ACC112 (cell line): ENCODE data around the gene DSP.
A peak's percentile ranks its signal among the peaks of the same experiment; 100 is the strongest.

ENCODE experiments used
- H2AFZ ChIP-seq: fragments of 200-600 bp; sonication (generic); one replicate; pipeline ENCODE4 v1.6.0; 2017; ENCODE audit warnings: antibody characterized with exemption, low read length; ENCODE audit not compliant: unreplicated experiment
- H3K27ac ChIP-seq: fragments of 200-600 bp; sonication (generic); 2 replicates; pipeline ENCODE4 v1.5.1; 2014; ENCODE audit warnings: low read depth, mild to moderate bottlenecking, antibody characterized with exemption, low read length, moderate library complexity
- H3K27me3 ChIP-seq: fragments of 200-600 bp; sonication (generic); 2 replicates; pipeline ENCODE4 v1.6.1; 2014; ENCODE audit warnings: mild to moderate bottlenecking, antibody characterized with exemption, low read length, moderate library complexity, mixed read lengths; ENCODE audit not compliant: insufficient read depth
- H3K36me3 ChIP-seq: fragments of 200-600 bp; sonication (generic); 2 replicates; pipeline ENCODE4 v1.6.1; 2016; ENCODE audit warnings: mild to moderate bottlenecking, antibody characterized with exemption, low read length, moderate library complexity, mixed read lengths; ENCODE audit not compliant: insufficient read depth
- H3K4me1 ChIP-seq: fragments of 200-600 bp; sonication (generic); one replicate; pipeline ENCODE4 v1.6.1; 2016; ENCODE audit warnings: low read length, mixed read lengths; ENCODE audit not compliant: insufficient read depth, unreplicated experiment, control insufficient read depth
- H3K4me3 ChIP-seq: fragments of 200-600 bp; sonication (generic); 2 replicates; pipeline ENCODE4 v1.5.1; 2014; ENCODE audit warnings: mild to moderate bottlenecking, low read depth, low read length
- H3K79me2 ChIP-seq: fragments of 200-600 bp; sonication (generic); one replicate; pipeline ENCODE4 v1.6.0; 2016; ENCODE audit warnings: low read length; ENCODE audit not compliant: control insufficient read depth, unreplicated experiment, insufficient read depth

Gene DSP

DNA sequence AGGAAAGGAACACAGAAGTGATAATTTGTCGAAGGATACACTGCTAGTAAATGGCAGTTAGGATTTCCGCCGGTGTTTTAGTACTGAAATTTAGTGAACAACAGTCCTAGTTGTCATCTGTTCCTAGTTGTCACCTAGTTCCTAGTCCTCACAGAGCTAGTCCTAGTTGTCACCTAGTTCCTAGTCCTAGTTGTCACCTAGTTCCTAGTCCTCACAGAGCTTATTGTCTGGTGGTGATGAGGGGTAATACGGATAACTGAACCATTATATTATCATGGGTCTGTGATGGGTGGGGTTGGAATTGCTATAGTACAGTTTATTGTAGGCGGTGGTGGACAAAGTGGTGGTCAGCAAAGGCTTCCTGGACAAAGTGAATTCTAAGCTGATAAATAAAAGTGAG, 50.3 kb downstream of the DSP start:
- H3K36me3 ChIP-seq, result peaks cover 20% of the 10 kb centered on the region
- H2AFZ ChIP-seq, result no peak overlapping the region
- peaks cover 33% of the 10 kb centered on the region for H3K79me2 ChIP-seq
- H3K4me3 ChIP-seq, result peak overlapping the region; percentile 80
- H3K27ac ChIP-seq, result no peak overlapping the region
- no peaks in the 10 kb centered on the region for H3K27me3 ChIP-seq
- H3K4me1 ChIP-seq, result peaks cover 16% of the 10 kb centered on the region

DNA sequence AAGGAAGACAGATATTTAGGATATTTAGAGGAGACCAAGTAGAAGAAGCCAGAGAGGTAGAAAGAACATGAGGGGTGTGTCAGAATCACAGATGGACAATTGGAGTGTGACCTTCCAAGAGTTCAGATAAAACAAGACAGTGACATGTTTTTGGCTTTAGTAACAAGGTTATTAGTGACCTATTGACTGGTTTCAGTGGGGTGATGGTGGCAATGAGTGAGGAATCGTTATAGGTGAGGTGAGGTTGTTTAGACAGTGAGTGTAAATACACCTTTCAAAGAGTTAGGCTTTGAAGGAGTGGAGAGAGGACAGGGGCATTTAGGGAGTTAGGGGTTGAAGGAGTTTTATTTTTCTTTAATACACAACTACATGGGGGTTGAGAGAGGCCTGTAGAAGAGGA, 51.8 kb downstream of the DSP start:
- Histone ChIP-seq H3K79me2 (peaks cover 33% of the 10 kb centered on the region), H3K36me3 (peaks cover 20% of the 10 kb centered on the region), H2AFZ (no peak overlapping the region), H3K4me1 (peaks cover 16% of the 10 kb centered on the region), H3K4me3 (no peak overlapping the region), H3K27me3 (no peaks in the 10 kb centered on the region), H3K27ac (no peak overlapping the region)

DNA sequence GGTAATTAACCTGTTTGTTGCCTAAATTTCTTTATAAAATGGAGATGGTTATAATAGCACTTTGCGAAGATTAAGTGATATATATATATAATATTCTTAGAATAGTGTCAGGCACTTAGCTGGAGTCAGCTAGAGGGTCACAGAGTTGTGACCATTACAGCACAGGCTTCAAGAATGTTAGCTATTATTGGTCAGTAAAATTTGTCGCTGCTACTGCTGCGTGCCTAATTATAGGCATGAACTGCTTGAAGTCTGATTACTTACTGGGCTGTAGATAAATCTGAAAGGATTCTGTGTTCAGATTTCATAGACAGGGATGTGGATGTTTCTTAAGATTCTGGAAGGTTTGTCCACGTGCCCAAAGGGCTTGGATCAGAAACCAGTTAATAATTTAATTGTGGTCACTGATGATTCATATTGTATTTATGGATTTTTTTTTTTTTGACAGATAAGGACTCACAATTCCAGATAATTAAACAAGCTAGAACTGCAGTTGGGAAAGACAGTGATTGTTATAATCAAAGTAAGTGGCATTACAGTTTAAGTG, 53.2 kb downstream of the DSP start:
- Histone ChIP-seq H3K4me3 (no peak overlapping the region), H2AFZ (no peak overlapping the region), H3K36me3 (peaks cover 24% of the 10 kb centered on the region), H3K27ac (no peak overlapping the region), H3K79me2 (peaks cover 33% of the 10 kb centered on the region), H3K27me3 (no peaks in the 10 kb centered on the region), H3K4me1 (peaks cover 10% of the 10 kb centered on the region)

DNA sequence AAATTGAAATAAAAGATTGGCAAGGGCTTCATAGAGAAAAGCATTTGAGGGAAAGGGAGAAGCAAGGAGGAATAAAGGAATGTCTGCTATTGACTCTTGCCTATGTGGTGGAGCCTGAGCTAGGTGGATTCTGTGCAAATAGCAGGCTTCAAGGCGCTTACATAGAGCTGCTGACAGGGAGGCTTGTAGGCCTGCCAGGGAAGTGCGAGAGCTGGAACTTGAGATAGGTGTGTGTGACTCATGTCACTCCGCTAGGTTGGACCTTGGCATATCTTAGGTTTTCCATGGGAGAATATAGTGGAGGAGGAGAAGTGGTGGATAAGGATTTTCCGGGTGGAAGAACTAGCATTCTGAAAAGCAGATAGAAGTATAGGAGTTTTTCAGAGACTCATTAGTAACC, 62.5 kb downstream of the DSP start:
- no peak overlapping the region for H2AFZ ChIP-seq
- H3K79me2 ChIP-seq, result no peaks in the 10 kb centered on the region
- no peak overlapping the region for H3K27ac ChIP-seq
- no peaks in the 10 kb centered on the region for H3K4me1 ChIP-seq
- H3K36me3 ChIP-seq, result peaks cover 66% of the 10 kb centered on the region
- H3K4me3 ChIP-seq, result no peak overlapping the region
- no peaks in the 10 kb centered on the region for H3K27me3 ChIP-seq

DNA sequence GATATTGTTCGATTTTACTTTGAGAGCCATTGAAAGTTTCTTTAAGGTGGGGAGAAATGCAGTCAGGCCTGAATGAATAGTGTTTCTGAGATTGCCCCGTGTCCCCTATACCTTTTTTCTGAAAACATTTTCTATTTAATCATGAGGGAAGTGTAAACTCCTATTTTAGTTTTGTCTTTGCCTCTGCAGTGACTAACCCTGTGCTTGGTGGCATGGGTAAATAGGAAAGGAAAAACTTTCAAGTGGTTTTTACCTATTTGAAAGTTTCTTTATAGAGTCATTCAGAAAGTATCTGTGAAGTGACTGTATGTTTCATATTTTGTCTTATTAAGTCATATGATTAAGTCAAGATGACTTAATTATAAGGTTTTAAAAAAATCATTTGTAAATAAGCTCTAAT, 63.0 kb downstream of the DSP start:
- H3K36me3 ChIP-seq, result peaks cover 62% of the 10 kb centered on the region
- no peaks in the 10 kb centered on the region for H3K4me1 ChIP-seq
- H2AFZ ChIP-seq, result no peak overlapping the region
- no peak overlapping the region for H3K4me3 ChIP-seq
- H3K27me3 ChIP-seq, result no peaks in the 10 kb centered on the region
- H3K27ac ChIP-seq, result no peak overlapping the region
- H3K79me2 ChIP-seq, result no peaks in the 10 kb centered on the region

DNA sequence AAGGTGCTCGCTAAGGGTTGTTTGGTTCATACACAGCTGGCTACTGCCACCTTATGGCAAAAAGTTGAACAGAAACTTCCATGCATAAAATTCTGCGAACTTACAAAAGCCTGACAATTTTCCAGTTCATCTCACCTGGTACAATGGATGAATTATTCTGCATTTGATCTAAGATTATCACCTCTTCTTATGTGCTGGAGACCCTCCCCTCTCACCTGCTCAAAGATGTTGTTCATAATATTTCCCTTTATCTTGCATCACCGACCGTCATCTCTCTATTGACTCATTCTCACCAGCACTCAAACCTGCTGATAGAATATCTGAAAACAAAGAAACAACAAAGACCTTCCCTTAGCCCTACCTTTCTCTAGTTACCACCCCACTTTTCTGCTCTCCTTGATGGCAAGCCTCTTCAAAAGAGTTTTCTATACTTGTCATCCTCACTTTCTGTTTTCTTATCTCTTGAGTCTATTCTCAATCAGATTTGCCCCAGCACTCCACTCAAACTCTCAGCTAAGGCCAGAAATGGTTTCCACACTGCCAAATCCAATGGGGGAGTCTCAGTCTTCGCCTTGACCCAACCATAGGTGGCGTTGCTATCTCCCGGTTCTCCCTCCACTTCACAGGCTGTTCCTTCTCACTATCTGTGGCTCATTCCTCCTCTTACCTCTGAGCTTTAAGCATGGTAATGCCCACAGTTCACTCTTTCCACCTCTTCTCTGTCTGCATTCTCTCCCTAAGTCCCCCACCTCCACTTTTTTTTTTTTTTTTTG, 74.3 kb downstream of the DSP start:
- no peak overlapping the region for H2AFZ ChIP-seq
- H3K27ac ChIP-seq, result no peak overlapping the region
- no peaks in the 10 kb centered on the region for H3K79me2 ChIP-seq
- no peaks in the 10 kb centered on the region for H3K27me3 ChIP-seq
- peak overlapping the region; percentile 2; the same call in 1 of the 2 replicates for H3K4me3 ChIP-seq
- no peaks in the 10 kb centered on the region for H3K36me3 ChIP-seq
- peaks cover 14% of the 10 kb centered on the region for H3K4me1 ChIP-seq

DNA sequence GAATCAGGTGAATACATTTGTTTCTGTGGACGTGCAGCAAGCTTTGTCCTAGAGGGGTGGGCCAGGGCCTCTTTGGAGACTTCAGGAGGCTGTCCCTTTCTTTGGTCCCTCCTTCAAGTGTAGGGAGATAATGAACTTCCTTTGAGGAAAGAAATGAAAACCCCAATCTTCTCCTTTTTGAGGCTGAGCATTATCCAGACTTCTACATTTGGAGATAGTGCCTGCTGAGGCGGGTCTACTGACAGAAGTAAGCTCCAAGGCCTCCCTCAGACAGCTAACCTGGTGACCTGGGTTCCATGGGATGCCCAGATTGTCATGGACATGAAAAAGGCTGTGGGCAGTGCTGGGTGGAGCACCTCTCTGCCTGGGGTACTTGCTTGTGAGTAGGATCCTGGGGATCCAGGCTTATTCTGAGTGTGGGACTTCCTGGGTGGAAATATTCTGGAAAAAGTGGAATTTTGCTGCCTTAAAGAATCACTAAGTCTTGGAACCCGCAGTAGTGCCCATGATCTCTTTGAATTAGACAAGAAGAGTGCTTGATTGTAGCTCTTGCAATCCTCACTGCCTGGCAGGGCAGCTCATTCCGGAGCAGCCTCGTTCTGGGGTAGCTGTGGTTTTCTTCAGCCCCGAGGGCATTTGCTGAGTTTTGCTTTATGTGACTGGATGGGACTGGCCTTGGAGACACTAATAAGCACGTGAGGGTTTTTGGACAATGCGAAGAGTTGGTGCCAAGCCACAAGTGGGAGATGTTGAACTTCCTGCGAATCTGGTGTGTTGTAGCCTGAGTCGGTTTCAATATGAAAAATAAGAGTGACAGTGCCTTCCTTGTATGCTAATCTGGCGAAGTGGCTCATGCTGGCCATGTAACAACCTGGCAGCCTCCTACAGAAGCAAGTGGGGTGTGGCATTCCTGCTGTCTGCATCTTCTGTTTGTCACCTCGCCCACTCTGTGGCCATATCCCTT, 76.6 kb downstream of the DSP start:
- Histone ChIP-seq H3K36me3 (no peaks in the 10 kb centered on the region), H3K27me3 (no peaks in the 10 kb centered on the region), H3K4me1 (peaks cover 17% of the 10 kb centered on the region), H3K27ac (peak overlapping the region; percentile 23; the same call in 1 of the 2 replicates), H3K79me2 (no peaks in the 10 kb centered on the region), H2AFZ (peak overlapping the region; percentile 42), H3K4me3 (peak overlapping the region; percentile 34; the same call in 1 of the 2 replicates)

DNA sequence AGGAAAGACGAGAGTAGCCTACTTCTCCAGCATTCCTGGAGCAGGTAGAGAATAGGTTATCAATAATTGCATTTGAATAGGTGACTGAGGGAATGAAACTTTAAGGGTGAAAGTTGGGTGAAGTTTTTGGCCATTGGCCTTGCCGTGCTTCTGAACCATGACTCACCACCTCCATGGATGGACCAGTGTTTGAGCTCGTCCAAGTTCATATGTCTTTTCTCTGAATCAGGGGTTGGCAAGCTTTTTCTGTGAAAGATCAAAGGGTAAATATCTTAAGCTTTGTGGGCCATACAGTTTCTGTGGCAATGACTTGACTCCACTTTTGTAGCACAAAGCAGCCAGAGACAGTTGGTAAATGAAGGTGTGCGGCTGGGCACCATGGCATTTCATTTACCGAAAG, 80.3 kb downstream of the DSP start:
- Histone ChIP-seq H3K27me3 (no peaks in the 10 kb centered on the region), H2AFZ (no peak overlapping the region), H3K36me3 (no peaks in the 10 kb centered on the region), H3K4me3 (no peak overlapping the region), H3K27ac (no peak overlapping the region), H3K4me1 (peaks cover 17% of the 10 kb centered on the region), H3K79me2 (no peaks in the 10 kb centered on the region)

DNA sequence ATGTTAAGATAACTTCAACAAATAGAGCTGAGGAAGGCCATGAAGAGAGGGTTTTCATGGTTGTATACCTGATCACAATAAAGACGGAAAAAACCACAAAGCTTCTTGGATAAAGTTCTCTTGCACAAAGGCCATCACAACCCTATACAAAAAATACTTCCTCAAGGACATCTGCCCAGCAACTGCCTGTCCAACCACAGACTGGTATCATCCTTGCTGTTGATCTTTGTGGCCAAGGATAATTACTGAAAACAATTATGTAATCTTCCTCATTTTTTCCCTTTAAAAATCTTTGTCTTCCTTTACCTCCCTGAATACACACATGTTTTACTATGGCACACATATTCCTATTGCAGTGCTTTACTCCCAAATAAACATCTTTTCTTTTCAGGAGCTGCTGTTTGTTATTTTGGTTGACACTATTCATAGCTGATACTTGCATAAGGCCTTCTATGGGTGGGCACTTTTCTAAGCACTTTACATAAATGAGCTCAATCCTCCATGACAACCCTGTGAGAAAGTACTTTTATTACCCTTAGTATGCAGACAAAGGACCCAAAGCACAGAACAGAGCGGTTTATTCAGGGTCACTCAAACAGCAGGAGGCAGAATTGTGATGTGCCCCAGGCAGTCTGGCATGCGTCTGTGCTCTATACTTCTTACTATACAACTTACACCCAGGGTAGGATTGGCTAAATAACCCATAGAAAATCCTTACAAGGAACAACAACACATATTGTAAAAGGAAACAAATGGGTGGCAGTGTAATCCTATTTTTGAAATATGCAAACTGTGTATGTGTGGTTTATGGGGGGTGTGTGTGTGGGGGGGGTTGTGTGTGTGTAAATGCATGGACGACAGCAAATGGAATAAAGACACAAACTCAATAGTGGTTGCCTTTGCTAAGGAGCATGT, 83.6 kb downstream of the DSP start:
- no peaks in the 10 kb centered on the region for H3K36me3 ChIP-seq
- no peaks in the 10 kb centered on the region for H3K79me2 ChIP-seq
- H3K4me3 ChIP-seq, result no peak overlapping the region
- H2AFZ ChIP-seq, result no peak overlapping the region
- peaks cover 3% of the 10 kb centered on the region for H3K4me1 ChIP-seq
- no peaks in the 10 kb centered on the region for H3K27me3 ChIP-seq
- H3K27ac ChIP-seq, result no peak overlapping the region

DNA sequence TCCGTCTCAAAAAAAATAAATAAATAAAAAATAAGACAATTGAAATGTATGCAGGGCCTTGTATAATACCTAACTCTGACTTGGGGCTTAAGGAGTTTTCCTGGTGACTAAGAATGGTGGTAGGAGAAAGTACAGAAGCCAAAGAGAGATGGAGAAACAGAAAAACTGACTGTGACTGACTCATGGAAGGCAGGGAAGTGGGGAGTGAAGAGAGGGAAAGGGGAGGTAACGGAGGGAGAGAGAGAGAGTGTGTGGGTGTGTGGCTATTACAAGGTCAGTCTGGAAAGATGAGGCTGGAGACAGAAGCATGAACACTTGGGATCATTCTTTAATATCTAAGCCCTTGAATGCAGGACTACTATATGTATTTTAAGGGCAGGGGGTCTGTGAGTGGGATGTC, 87.0 kb downstream of the DSP start:
- H3K27ac ChIP-seq, result no peak overlapping the region
- H3K36me3 ChIP-seq, result no peaks in the 10 kb centered on the region
- H3K4me3 ChIP-seq, result no peak overlapping the region
- H3K4me1 ChIP-seq, result no peaks in the 10 kb centered on the region
- H3K79me2 ChIP-seq, result no peaks in the 10 kb centered on the region
- no peaks in the 10 kb centered on the region for H3K27me3 ChIP-seq
- no peak overlapping the region for H2AFZ ChIP-seq
